Measurements from ENCODE around the gene ACOXL.

- TF ChIP-seq, protein P1, sequence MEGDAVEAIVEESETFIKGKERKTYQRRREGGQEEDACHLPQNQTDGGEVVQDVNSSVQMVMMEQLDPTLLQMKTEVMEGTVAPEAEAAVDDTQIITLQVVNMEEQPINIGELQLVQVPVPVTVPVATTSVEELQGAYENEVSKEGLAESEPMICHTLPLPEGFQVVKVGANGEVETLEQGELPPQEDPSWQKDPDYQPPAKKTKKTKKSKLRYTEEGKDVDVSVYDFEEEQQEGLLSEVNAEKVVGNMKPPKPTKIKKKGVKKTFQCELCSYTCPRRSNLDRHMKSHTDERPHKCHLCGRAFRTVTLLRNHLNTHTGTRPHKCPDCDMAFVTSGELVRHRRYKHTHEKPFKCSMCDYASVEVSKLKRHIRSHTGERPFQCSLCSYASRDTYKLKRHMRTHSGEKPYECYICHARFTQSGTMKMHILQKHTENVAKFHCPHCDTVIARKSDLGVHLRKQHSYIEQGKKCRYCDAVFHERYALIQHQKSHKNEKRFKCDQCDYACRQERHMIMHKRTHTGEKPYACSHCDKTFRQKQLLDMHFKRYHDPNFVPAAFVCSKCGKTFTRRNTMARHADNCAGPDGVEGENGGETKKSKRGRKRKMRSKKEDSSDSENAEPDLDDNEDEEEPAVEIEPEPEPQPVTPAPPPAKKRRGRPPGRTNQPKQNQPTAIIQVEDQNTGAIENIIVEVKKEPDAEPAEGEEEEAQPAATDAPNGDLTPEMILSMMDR (IDR thresholded peaks at IDR 0.05 in 2 of 3, conservative IDR thresholded peaks at IDR 0.05 in 1 of 3; ENCODE audit: control insufficient read depth in 2 of 3, extremely low read depth in 1 of 3, insufficient read depth in 1 of 3, low read depth in 3 of 3, low read length in 3 of 3), result no peak
- no peak for TF ChIP-seq CHD1 (IDR thresholded peaks at IDR 0.05; ENCODE audit: low read depth, low read length)
Observed at GRCh38 chr2:111113838-111114237, 381.5 kb downstream of the ACOXL start.

All from GM12878 (cell line).